ENCODE results near the gene FBXL16.

FBXL16 gene

DNA sequence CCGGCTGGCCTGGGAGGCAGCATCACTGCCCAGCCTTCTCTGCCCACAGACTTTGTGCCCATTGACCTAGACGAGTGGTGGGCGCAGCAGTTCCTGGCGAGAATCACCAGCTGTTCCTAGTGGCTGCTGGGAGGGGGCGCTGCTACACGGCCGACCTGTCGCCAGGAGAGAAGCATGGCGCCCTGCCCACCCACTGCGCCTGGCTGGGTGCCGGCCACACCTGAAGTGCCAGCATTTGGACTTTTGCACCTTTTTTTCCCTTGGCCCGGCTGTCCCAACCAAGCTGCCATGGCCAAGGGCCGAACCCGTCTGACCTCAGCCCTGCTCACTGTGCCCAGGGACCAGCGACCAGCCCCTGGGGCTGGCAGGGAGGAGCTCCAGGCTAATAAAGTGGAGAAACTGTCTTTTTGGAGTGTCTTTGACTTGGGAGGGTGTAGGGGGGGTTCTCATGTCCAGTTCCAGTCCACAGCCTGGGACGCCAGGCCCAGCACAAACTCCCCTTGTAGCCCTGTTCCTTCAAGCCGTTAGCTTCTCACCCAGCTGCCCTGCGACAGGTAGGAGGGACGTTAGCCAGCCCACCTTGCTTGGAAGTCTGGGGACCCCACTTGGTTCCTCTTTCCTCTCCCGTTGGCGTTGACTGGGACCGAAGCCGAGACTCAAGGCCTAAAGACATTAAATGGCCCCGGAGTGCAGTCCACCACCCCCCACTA lies 57.4 kb downstream of the FBXL16 start:
- ChIA-PET POLR2A (ENCODE audit: low non-redundant PET) (no interaction called here), CTCF (interaction anchor here (0.6 to 1.8 kb wide), 15 partner anchors 9 to 148 kb away, joined by 3 to 10 read pairs (median 4); partner anchors contain the start of gene WDR24)
- DNase-seq (ENCODE audit: low spot score), result peak; percentile 41
- H3K27ac ChIP-seq, result peak overlapping the region; percentile 89
- peak; percentile 79 for TF ChIP-seq CTCF (conservative IDR thresholded peaks at IDR 0.05; ENCODE audit: low read depth)

DNA sequence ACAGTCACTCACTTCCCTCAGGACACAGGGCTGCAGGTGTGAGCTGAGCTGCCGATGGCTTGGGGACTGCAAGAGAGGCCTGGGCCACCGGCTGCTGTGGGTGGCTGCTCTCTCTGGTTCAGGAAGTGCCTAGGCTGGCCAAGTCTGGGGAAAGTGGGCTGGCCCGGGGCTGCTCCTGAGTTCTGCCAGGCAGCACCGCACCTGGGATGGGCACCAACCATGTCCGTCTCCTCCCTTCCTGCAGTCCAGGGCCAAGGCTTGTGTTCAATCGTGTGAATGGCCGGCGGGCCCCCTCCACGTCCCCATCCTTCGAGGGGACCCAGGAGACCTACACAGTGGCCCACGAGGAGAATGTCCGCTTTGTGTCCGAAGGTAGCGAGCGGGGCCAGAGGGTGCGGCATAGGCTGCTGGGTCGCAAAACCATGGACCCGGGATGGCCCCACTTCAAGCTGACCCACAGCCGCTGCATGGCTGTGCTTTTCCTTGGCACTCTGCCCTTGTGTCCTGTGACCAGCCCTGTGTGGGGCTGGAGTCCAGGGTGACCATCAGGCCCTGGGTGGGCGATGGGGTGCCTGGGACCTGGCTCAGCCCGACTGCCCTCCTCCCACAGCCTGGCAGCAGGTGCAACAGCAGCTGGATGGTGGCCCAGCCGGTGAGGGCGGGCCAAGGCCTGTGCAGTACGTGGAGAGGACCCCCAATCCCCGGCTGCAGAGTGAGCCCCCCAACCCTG lies 58.3 kb downstream of the FBXL16 start:
- peak overlapping the region; percentile 89 for H3K27ac ChIP-seq
- ChIA-PET CTCF (interaction anchor here (0.6 to 1.8 kb wide), 10 partner anchors 10 to 148 kb away, joined by 3 to 10 read pairs (median 4); partner anchors contain the start of gene WDR24), POLR2A (ENCODE audit: low non-redundant PET) (no interaction called here)
- no peak for DNase-seq (ENCODE audit: low spot score)
- TF ChIP-seq CTCF (conservative IDR thresholded peaks at IDR 0.05; ENCODE audit: low read depth), result no peak

DNA sequence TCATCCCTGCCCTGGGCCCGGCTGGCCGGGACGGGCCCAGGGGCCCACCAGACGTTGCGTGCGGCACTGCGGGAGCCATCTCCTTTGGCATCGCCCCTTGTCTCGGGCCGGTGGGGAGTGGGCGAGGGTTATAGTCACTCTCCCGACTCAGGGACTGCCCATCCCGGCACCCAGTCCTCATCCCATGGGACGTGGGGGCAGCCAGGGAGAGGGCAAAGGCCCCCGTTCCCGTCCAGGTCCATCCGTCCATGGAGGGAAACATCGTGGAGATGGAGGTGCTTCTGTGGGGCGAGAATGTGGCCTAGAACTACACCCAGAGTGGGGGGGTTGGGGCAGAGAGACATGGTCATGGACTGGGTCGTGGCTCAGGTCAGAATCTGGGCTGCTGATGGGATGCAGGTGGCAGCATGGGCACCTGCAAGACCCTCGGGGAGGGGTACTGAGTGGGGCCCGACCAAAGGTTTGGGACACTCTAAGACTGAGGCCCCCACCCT lies 58.9 kb downstream of the FBXL16 start:
- no peak for DNase-seq (ENCODE audit: low spot score)
- TF ChIP-seq CTCF (conservative IDR thresholded peaks at IDR 0.05; ENCODE audit: low read depth), result no peak
- ChIA-PET POLR2A (ENCODE audit: low non-redundant PET) (no interaction called here), CTCF (interaction anchor here (1.8 kb wide), 1 partner anchor 10 kb away, joined by 10 read pairs; no protein-coding TSS in a partner anchor)
- peak overlapping the region; percentile 89 for H3K27ac ChIP-seq

- TF ChIP-seq CTCF (conservative IDR thresholded peaks at IDR 0.05; ENCODE audit: low read depth), result no peak
- peak overlapping the region; percentile 89 for H3K27ac ChIP-seq
- CTCF ChIA-PET, result no interaction called here
- no peak for DNase-seq (ENCODE audit: low spot score)
- POLR2A ChIA-PET (ENCODE audit: low non-redundant PET), result no interaction called here
These were observed 59.5 kb downstream of the FBXL16 start for GRCh38 chr16:645852-646678.

DNA sequence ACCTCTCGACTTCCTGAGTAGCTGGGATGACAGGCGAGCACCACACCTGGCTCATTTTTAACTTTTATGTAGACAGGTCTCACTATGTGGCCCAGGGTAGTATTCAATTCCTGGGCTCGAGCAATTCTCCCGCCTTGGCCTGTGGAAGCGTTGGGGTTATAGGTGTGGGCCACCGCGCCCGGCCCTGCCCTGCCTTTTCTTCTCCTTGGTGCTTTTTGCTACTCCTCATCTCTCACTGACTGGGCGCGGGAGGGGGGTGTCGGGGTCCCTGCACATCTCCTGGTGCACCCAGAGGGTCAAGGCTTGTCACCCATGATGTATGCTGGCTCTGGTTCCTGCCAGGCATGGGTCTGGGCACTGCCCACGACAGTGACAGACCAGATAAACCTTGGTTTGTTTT lies 61.0 kb downstream of the FBXL16 start:
- POLR2A ChIA-PET (ENCODE audit: low non-redundant PET), result no interaction called here
- TF ChIP-seq CTCF (conservative IDR thresholded peaks at IDR 0.05; ENCODE audit: low read depth), result no peak
- peak overlapping the region; percentile 89 for H3K27ac ChIP-seq
- CTCF ChIA-PET, result interaction anchor here (0.7 kb wide), 1 partner anchor 63 kb away, joined by 7 read pairs; no protein-coding TSS in a partner anchor
- DNase-seq (ENCODE audit: low spot score), result no peak

- CTCF ChIA-PET, result interaction anchor here (0.5 to 1.2 kb wide), 3 partner anchors 21 to 87 kb away, joined by 3 to 13 read pairs (median 8); no protein-coding TSS in a partner anchor
- DNase-seq (ENCODE audit: low spot score), result no peak
- TF ChIP-seq CTCF (conservative IDR thresholded peaks at IDR 0.05; ENCODE audit: low read depth), result no peak
- POLR2A ChIA-PET (ENCODE audit: low non-redundant PET), result interaction anchor here (0.8 kb wide), 1 partner anchor 56 kb away, joined by 3 read pairs; no protein-coding TSS in a partner anchor
- peak overlapping the region; percentile 89 for H3K27ac ChIP-seq
These were observed 62.6 kb downstream of the FBXL16 start for GRCh38 chr16:643050-643368.
